Muscle of leg (tissue), 11 donors: ENCODE data around the gene PLCL1. TPM values are rescaled to one million over a fixed set of nuclear protein-coding genes. Genes with fewer than 3 reads are reported as not detected.

Experiments used
- DNase-seq: peaks from one replicate; pipeline ENCODE4 v3.0.0; 2013
- H3K27ac ChIP-seq: one replicate; pipeline ENCODE4 v1.5.1; 2013; ENCODE audit warnings: mild to moderate bottlenecking, low read length, control low read depth
- H3K27me3 ChIP-seq: one replicate; pipeline ENCODE4 v1.6.1; 2013; ENCODE audit warnings: low read length; ENCODE audit not compliant: control insufficient read depth, insufficient read depth
- H3K36me3 ChIP-seq: one replicate; pipeline ENCODE4 v1.6.1; 2013; ENCODE audit warnings: low read length; ENCODE audit not compliant: control insufficient read depth, insufficient read depth
- H3K4me1 ChIP-seq: one replicate; pipeline ENCODE4 v1.6.1; 2013; ENCODE audit warnings: low read length; ENCODE audit not compliant: control insufficient read depth, insufficient read depth
- H3K4me3 ChIP-seq: one replicate; pipeline ENCODE4 v1.5.1; 2013; ENCODE audit warnings: low read length, control low read depth
- H3K9me3 ChIP-seq: replicated peaks from 2 replicates; pipeline ENCODE4 v1.6.1; 2013; ENCODE audit warnings: low read depth, low read length; ENCODE audit not compliant: control insufficient read depth
- WGBS: methylation state at CpG from one replicate; pipeline ENCODE4 v1.1.5; 2013; ENCODE audit warnings: missing lambda C conversion rate; ENCODE audit not compliant: insufficient coverage; 5-methylcytosine and 5-hydroxymethylcytosine counted together
- polyA plus RNA-seq, 8 donors: library from polyadenylated mRNA; unstranded; fragments of 120-200 nt; gene quantifications; one replicate each; pipeline versions ENCODE4 v1.2.1 to v1.2.3, GENCODE V29; 2013; ENCODE audit warnings: inconsistent platforms in 1 of 8, low replicate concordance in 1 of 8; ENCODE audit not compliant: insufficient read length in 8 of 8, insufficient read depth in 1 of 8
- total RNA-seq: library from RNA; stranded (reverse); fragments of 120-200 nt; gene quantifications from one replicate; pipeline ENCODE4 v1.2.4, GENCODE V29; 2013

PLCL1 gene
- total and polyA plus RNA-seq, 9 donors, result 9.5 to 17.7 (median 12.7) TPM

- 82% methylated on average over 1 of the region's 6 CpGs for WGBS
- Histone ChIP-seq H3K36me3 (peaks cover 2% of the 10 kb centered on the region), H3K9me3 (no peaks in the 10 kb centered on the region)
Observed at GRCh38 chr2:198134293-198134955, 330.0 kb downstream of the PLCL1 start.

GRCh38 chr2:198135481-198135934, 331.1 kb downstream of the PLCL1 start:
- peaks cover 2% of the 10 kb centered on the region for H3K36me3 ChIP-seq
- no peak overlapping the region for H3K27ac ChIP-seq
- no peak overlapping the region for H3K4me3 ChIP-seq
- no peaks in the 10 kb centered on the region for H3K9me3 ChIP-seq
- H3K4me1 ChIP-seq, result no peaks in the 10 kb centered on the region
- H3K27me3 ChIP-seq, result no peaks in the 10 kb centered on the region
- no peak for DNase-seq
- WGBS, result no CpG with 5 or more reads among the region's 2 CpGs

More at GRCh38 chr2:198134293-198134955, 330.0 kb downstream of the PLCL1 start:
- Histone ChIP-seq H3K4me3 (no peak overlapping the region), H3K27ac (no peak overlapping the region), H3K4me1 (no peaks in the 10 kb centered on the region), H3K27me3 (no peaks in the 10 kb centered on the region)
- DNase-seq, result no peak

GRCh38 chr2:198136142-198136541, 331.7 kb downstream of the PLCL1 start:
- no peaks in the 10 kb centered on the region for H3K9me3 ChIP-seq
- no peak for DNase-seq
- peaks cover 2% of the 10 kb centered on the region for H3K36me3 ChIP-seq
- H3K4me1 ChIP-seq, result no peaks in the 10 kb centered on the region
- H3K27ac ChIP-seq, result no peak overlapping the region
- H3K4me3 ChIP-seq, result no peak overlapping the region
- no peaks in the 10 kb centered on the region for H3K27me3 ChIP-seq
- WGBS, result no CpG with 5 or more reads among the region's 2 CpGs

GRCh38 chr2:198137733-198138132, 333.3 kb downstream of the PLCL1 start:
- Histone ChIP-seq H3K27me3 (no peaks in the 10 kb centered on the region), H3K36me3 (no peaks in the 10 kb centered on the region), H3K27ac (no peak overlapping the region), H3K9me3 (no peaks in the 10 kb centered on the region), H3K4me3 (no peak overlapping the region), H3K4me1 (no peaks in the 10 kb centered on the region)
- WGBS, result 100% methylated on average over 1 of the region's 1 CpG
- no peak for DNase-seq

GRCh38 chr2:198141726-198142125, 337.3 kb downstream of the PLCL1 start:
- H3K36me3 ChIP-seq, result no peaks in the 10 kb centered on the region
- no peak overlapping the region for H3K4me3 ChIP-seq
- no peaks in the 10 kb centered on the region for H3K9me3 ChIP-seq
- no CpG with 5 or more reads among the region's 2 CpGs for WGBS
- no peak overlapping the region for H3K27ac ChIP-seq
- no peaks in the 10 kb centered on the region for H3K27me3 ChIP-seq
- peaks cover 2% of the 10 kb centered on the region for H3K4me1 ChIP-seq
- peak; percentile 40 for DNase-seq

DNA sequence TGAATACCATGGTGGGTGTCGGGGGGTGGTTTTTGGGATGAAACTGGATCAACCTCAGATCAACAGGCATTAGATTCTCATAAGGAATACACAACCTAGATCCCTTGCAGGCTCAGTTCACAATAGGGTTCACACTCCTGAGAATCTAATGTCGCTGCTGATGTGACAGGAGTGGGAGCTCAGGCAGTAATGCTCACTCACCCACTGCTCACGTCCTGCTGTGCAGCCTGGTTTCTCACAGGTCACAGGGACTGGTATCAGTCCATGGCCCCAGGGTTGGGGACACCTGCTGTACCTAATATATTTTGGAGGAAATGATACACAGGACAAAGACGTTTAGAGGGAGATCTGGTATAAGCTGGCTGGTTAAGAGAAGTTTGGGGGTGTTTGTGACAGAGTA, 338.8 kb downstream of the PLCL1 start:
- Histone ChIP-seq H3K27me3 (no peaks in the 10 kb centered on the region), H3K4me1 (peaks cover 2% of the 10 kb centered on the region), H3K4me3 (no peak overlapping the region), H3K9me3 (no peaks in the 10 kb centered on the region), H3K36me3 (no peaks in the 10 kb centered on the region), H3K27ac (no peak overlapping the region)
- 63% methylated on average over 1 of the region's 4 CpGs for WGBS
- DNase-seq, result no peak

DNA sequence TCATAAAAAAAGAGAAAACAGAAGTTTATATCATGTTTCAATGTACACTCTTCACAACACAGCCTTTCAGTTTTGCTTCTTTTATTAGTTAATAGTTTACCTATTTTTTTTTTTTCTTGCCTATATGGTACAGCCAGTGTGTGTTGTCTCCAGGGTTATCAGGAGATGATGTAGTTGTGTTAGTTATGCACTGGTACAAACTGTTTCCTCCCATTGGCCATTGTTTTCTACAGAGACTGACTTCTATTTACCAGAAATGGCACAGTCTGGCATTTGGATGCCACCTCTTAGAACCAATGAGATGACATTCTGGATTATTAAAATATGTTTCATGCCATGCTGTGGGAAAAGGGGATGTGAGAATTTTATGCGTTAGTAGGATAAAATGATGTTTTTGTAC, 339.4 kb downstream of the PLCL1 start:
- 100% methylated on average over 1 of the region's 1 CpG for WGBS
- no peaks in the 10 kb centered on the region for H3K9me3 ChIP-seq
- no peak overlapping the region for H3K4me3 ChIP-seq
- no peaks in the 10 kb centered on the region for H3K27me3 ChIP-seq
- H3K27ac ChIP-seq, result no peak overlapping the region
- no peaks in the 10 kb centered on the region for H3K36me3 ChIP-seq
- DNase-seq, result no peak
- H3K4me1 ChIP-seq, result peaks cover 2% of the 10 kb centered on the region

- Histone ChIP-seq H3K4me3 (no peak overlapping the region), H3K36me3 (no peaks in the 10 kb centered on the region), H3K4me1 (peaks cover 2% of the 10 kb centered on the region), H3K9me3 (no peaks in the 10 kb centered on the region), H3K27ac (no peak overlapping the region), H3K27me3 (no peaks in the 10 kb centered on the region)
- WGBS, result 45% methylated on average over 2 of the region's 3 CpGs
- DNase-seq, result no peak
Observed at GRCh38 chr2:198144660-198145059, 340.3 kb downstream of the PLCL1 start.

DNA sequence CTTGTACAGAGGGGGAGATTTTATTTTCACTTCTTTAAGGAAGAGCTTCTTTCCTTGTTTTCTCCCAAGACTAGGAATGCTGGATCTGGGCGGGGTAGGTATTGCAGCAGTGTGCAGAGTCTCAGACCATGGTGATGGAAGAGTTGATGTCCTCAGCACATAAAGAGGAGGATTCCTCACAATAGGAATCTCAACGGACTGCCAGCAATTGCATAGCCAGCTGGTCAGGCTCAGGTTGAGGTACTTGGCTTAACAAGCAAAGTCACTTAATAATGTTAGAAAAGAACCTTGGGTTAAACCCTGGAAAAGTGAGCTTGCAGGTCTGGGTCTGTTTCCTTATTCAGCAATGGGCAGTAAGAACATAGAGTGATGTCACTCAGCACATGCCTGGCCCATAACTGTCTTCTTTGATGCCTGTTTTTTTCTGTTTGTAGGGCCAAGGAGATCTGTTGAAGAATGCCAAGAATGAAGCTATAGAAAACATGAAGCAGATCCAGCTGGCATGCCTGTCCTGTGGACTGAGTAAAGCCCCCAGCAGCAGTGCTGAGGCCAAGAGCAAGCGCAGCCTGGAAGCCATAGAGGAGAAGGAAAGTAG, 342.1 kb downstream of the PLCL1 start:
- Histone ChIP-seq H3K9me3 (no peaks in the 10 kb centered on the region), H3K4me3 (no peak overlapping the region), H3K36me3 (no peaks in the 10 kb centered on the region), H3K27ac (no peak overlapping the region), H3K27me3 (no peaks in the 10 kb centered on the region), H3K4me1 (peaks cover 2% of the 10 kb centered on the region)
- peak; percentile 77 for DNase-seq
- no CpG with 5 or more reads among the region's 3 CpGs for WGBS

DNA sequence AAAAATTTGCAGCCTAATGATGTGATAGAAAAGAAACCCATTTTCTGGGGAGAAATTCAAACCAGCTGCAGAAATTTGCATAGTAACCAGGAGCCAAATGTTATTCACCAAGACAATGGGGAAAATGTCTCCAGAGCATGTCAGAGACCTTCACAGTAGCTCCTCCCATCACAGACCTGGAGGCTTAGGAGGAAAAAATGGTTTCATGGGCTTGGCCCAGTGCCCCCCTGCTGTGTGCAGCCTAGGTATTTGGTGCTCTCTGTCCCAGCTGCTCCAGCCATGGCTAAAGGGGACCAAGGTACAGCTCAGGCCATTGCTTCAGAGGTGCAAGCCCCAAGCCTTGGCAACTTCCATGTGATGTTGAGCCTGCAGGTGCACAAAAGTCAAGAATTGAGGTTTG, 352.9 kb downstream of the PLCL1 start:
- H3K36me3 ChIP-seq, result no peaks in the 10 kb centered on the region

More for the DNA sequence above, 352.9 kb downstream of the PLCL1 start:
- Histone ChIP-seq H3K27me3 (no peaks in the 10 kb centered on the region), H3K4me3 (no peak overlapping the region), H3K27ac (no peak overlapping the region), H3K4me1 (no peaks in the 10 kb centered on the region), H3K9me3 (peaks cover 4% of the 10 kb centered on the region)
- no peak for DNase-seq
